ENCODE data around the gene TSPAN14. TPM values are rescaled to one million over a fixed set of nuclear protein-coding genes. Genes with fewer than 3 reads are reported as not detected.

The TSPAN14 gene
- total and polyA plus RNA-seq, 2 of the 13 experiments (the other 11 are each of a cell fraction or from before 2014, with no cell fraction given) = 24.1 to 80.6 TPM

DNA sequence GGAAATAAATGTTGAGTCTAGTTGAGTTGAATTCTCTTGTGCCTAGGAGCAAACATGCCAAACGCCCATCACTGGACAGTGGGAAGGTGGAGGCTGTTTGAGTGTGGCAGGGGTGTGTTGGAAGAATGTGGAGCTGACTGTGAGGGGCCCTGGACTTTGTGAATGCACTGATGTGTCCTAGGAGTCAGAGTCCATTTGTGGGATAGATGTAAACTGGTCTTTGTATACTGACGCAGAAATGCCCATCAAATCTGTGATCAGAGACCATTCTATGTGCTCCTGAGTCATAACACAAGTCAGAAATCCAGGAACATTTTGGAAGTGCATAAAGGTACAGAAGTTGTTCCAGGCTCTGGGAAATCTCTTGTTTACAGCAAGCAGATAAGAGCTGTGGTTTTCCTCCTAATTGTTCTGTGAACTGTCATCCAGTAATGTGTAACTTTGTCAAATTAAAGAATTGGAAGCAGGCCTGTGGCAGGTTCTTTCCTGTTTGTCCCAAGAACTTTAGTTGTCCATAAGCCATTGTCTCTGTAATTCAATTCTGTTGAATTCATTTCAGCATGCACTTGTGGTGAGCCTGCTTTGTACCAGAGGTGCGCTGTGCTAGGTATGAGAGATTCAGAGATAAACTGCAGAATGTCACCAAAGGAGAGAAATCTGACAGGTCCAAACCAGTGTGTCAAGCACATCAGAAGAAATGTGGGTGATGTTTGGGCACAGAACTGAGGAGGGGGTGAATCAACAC lies 38.2 kb upstream of the TSPAN14 start (continued):
- TF ChIP-seq, protein P1, sequence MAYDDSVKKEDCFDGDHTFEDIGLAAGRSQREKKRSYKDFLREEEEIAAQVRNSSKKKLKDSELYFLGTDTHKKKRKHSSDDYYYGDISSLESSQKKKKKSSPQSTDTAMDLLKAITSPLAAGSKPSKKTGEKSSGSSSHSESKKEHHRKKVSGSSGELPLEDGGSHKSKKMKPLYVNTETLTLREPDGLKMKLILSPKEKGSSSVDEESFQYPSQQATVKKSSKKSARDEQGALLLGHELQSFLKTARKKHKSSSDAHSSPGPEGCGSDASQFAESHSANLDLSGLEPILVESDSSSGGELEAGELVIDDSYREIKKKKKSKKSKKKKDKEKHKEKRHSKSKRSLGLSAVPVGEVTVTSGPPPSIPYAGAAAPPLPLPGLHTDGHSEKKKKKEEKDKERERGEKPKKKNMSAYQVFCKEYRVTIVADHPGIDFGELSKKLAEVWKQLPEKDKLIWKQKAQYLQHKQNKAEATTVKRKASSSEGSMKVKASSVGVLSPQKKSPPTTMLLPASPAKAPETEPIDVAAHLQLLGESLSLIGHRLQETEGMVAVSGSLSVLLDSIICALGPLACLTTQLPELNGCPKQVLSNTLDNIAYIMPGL (CRISPR knock-in tag; IDR thresholded peaks at IDR 0.05; ENCODE audit: borderline replicate concordance in 1 of 2, low read depth in 1 of 2) = no peak
- TF ChIP-seq ZSCAN31 (CRISPR knock-in tag; IDR thresholded peaks at IDR 0.05; ENCODE audit: low read depth) (0 out of 2 replicates have a peak, but pooled peaks have one; percentile 47), ARID2 (CRISPR knock-in tag; IDR thresholded peaks at IDR 0.05; ENCODE audit: borderline replicate concordance) (0 out of 2 replicates have a peak, but pooled peaks have one; percentile 61), ZKSCAN8 (CRISPR knock-in tag; IDR thresholded peaks at IDR 0.05; ENCODE audit: borderline replicate concordance) (0 out of 2 replicates have a peak, but pooled peaks have one; percentile 54), RXRB (CRISPR knock-in tag; IDR thresholded peaks at IDR 0.05; ENCODE audit: borderline replicate concordance) (peak; percentile 33; the same call in 1 of the 2 replicates), ZEB1 (IDR thresholded peaks at IDR 0.05; ENCODE audit: insufficient replicate concordance, low read depth) (peak; percentile 52), CCAR2 (optimal IDR thresholded peaks at IDR 0.05; ENCODE audit: low read depth, low read length) (no peak), HDAC1 (CRISPR knock-in tag; IDR thresholded peaks at IDR 0.05) (peak; percentile 64; the same call in 1 of the 2 replicates), ASH2L (IDR thresholded peaks at IDR 0.05; ENCODE audit: insufficient read length, low read depth, low read length) (peak; percentile 27), MTF1 (CRISPR knock-in tag; IDR thresholded peaks at IDR 0.05) (no peak), HOXD1 (CRISPR knock-in tag; IDR thresholded peaks at IDR 0.05) (no peak), TBL1XR1 (IDR thresholded peaks at IDR 0.05; ENCODE audit: borderline replicate concordance, low read length, partially characterized antibody) (no peak), ZFP90 (CRISPR knock-in tag; IDR thresholded peaks at IDR 0.05; ENCODE audit: borderline replicate concordance) (peak; percentile 46; the same call in 1 of the 2 replicates), HNF4A (CRISPR knock-in tag; IDR thresholded peaks at IDR 0.05) (peak; percentile 90), KAT8 (CRISPR knock-in tag; IDR thresholded peaks at IDR 0.05) (peak; percentile 29; the same call in 1 of the 2 replicates), RCOR2 (CRISPR knock-in tag; IDR thresholded peaks at IDR 0.05) (peak; percentile 50; the same call in 1 of the 2 replicates), KLF9 (CRISPR knock-in tag; IDR thresholded peaks at IDR 0.05; ENCODE audit: low read depth) (no peak), ZNF232 (CRISPR knock-in tag; IDR thresholded peaks at IDR 0.05; ENCODE audit: borderline replicate concordance) (peak; percentile 66; the same call in 1 of the 2 replicates), CREM (IDR thresholded peaks at IDR 0.05) (peak; percentile 35; the same call in 1 of the 2 replicates), CREM (CRISPR knock-in tag; IDR thresholded peaks at IDR 0.05) (no peak)
- TF ChIP-seq, protein P2, sequence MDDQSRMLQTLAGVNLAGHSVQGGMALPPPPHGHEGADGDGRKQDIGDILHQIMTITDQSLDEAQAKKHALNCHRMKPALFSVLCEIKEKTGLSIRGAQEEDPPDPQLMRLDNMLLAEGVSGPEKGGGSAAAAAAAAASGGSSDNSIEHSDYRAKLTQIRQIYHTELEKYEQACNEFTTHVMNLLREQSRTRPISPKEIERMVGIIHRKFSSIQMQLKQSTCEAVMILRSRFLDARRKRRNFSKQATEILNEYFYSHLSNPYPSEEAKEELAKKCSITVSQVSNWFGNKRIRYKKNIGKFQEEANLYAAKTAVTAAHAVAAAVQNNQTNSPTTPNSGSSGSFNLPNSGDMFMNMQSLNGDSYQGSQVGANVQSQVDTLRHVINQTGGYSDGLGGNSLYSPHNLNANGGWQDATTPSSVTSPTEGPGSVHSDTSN (CRISPR knock-in tag; IDR thresholded peaks at IDR 0.05; ENCODE audit: borderline replicate concordance) = no peak
- TF ChIP-seq, protein P3, sequence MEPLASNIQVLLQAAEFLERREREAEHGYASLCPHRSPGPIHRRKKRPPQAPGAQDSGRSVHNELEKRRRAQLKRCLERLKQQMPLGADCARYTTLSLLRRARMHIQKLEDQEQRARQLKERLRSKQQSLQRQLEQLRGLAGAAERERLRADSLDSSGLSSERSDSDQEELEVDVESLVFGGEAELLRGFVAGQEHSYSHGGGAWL (CRISPR knock-in tag; IDR thresholded peaks at IDR 0.05) = no peak
- TF ChIP-seq, protein P4, sequence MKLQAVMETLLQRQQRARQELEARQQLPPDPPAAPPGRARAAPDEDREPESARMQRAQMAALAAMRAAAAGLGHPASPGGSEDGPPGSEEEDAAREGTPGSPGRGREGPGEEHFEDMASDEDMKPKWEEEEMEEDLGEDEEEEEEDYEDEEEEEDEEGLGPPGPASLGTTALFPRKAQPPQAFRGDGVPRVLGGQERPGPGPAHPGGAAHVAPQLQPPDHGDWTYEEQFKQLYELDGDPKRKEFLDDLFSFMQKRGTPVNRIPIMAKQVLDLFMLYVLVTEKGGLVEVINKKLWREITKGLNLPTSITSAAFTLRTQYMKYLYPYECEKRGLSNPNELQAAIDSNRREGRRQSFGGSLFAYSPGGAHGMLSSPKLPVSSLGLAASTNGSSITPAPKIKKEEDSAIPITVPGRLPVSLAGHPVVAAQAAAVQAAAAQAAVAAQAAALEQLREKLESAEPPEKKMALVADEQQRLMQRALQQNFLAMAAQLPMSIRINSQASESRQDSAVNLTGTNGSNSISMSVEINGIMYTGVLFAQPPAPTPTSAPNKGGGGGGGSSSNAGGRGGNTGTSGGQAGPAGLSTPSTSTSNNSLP (IDR thresholded peaks at IDR 0.05; ENCODE audit: low read depth, low read length) = peak; percentile 68
